ENCODE data around the gene CX3CR1.

CX3CR1 gene

DNA sequence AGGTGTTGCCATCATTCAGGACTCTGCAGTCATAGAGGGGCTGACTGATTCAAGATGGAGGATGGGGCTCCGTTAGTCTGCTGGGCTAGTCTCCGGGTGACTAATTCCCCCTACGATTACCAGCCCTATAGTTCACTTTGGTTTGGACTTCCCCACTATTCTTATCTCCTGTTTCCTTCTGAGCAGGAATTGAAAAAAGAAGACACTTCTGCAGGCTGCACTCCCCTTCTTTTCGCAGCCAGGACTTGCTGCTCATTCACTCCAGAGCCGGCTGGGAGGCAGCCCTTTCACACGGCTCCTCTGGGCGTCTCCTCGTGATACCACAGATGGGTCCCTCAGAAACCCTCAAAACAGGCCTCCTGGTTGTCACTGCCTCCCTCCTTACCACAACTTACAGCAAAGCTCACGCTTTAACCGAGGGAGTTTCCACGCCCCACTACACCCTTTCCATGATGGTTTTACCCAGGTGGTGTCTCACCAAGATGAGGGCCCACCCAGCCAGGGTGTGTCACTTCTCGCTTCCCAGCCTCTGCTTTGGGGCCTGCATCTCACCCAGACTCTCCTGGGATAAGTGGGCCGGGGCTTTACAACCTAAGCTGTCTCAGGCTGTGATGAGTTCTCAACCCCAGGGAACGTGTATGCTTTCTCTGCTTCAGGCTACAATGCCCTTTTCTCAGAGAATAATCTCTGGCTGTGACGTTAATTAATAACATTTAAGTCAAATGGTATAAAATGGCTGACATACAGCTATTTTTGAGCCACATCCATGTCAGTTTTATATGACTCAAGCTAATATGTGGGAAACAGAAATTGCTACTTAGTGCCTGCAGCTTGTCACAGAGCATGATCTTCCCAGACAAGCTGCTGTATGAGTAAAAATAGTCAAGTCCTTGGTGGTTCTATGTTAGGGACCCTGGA, 11.9 kb downstream of the CX3CR1 start:
- Histone ChIP-seq H3K36me3 (ENCODE audit: low read length) (no peaks in the 10 kb centered on the region), H3K27ac (ENCODE audit: low read depth, low read length) (no peak overlapping the region), H3K9me3 (ENCODE audit: insufficient read depth, low read length) (no peaks in the 10 kb centered on the region), H3K4me3 (ENCODE audit: insufficient read depth, low read length, poor library complexity, severe bottlenecking) (no peak overlapping the region), H3K9ac (ENCODE audit: low read length) (no peak overlapping the region), H2AFZ (ENCODE audit: low read depth, low read length, severe bottlenecking) (no peak overlapping the region), H3F3A (ENCODE audit: insufficient read depth) (no peaks in the 10 kb centered on the region), H3K4me2 (ENCODE audit: low read depth, low read length, poor library complexity, severe bottlenecking) (no peak overlapping the region), H3K79me2 (ENCODE audit: insufficient read depth, low read length) (no peaks in the 10 kb centered on the region), H3K9me2 (replicated peaks; ENCODE audit: insufficient read depth, low read length) (no peaks in the 10 kb centered on the region), H3K27me3 (ENCODE audit: low read length) (no peaks in the 10 kb centered on the region), H4K20me1 (ENCODE audit: low read depth, low read length) (no peaks in the 10 kb centered on the region)
- no peak for TF ChIP-seq EZH2phosphoT487 (conservative IDR thresholded peaks at IDR 0.05; ENCODE audit: low read length)
- TF ChIP-seq, protein P1, sequence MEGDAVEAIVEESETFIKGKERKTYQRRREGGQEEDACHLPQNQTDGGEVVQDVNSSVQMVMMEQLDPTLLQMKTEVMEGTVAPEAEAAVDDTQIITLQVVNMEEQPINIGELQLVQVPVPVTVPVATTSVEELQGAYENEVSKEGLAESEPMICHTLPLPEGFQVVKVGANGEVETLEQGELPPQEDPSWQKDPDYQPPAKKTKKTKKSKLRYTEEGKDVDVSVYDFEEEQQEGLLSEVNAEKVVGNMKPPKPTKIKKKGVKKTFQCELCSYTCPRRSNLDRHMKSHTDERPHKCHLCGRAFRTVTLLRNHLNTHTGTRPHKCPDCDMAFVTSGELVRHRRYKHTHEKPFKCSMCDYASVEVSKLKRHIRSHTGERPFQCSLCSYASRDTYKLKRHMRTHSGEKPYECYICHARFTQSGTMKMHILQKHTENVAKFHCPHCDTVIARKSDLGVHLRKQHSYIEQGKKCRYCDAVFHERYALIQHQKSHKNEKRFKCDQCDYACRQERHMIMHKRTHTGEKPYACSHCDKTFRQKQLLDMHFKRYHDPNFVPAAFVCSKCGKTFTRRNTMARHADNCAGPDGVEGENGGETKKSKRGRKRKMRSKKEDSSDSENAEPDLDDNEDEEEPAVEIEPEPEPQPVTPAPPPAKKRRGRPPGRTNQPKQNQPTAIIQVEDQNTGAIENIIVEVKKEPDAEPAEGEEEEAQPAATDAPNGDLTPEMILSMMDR (IDR thresholded peaks at IDR 0.05; ENCODE audit: insufficient read depth, low read length, poor library complexity, severe bottlenecking) = no peak

DNA sequence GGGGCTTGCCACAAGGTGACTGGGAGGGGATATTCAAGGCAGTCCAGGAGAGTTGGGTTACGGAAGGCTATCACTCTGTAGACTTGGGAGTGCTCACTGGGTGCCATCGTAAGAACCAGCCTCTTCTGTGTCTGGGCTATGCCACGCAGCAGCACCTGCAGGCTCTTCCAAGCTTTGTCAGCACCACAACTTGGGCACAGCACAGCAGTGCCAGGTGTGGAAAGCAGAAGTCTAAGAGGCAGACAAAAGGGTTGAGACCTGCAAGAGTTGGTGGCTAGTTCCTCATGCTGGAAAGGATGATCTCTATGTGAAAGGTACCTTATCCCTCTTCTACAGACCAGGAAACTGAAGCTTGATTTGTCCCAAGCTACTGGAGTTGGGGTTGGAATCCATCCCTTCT, 15.8 kb downstream of the CX3CR1 start:
- TF ChIP-seq EZH2phosphoT487 (conservative IDR thresholded peaks at IDR 0.05; ENCODE audit: low read length) = no peak
- TF ChIP-seq, protein P1 (IDR thresholded peaks at IDR 0.05; ENCODE audit: insufficient read depth, low read length, poor library complexity, severe bottlenecking) = no peak
- H3K4me3 ChIP-seq (ENCODE audit: insufficient read depth, low read length, poor library complexity, severe bottlenecking) = no peak overlapping the region
- H3K9me3 ChIP-seq (ENCODE audit: insufficient read depth, low read length) = no peaks in the 10 kb centered on the region
- no peaks in the 10 kb centered on the region for H3K36me3 ChIP-seq (ENCODE audit: low read length)
- H3K27me3 ChIP-seq (ENCODE audit: low read length) = no peaks in the 10 kb centered on the region
- no peak overlapping the region for H2AFZ ChIP-seq (ENCODE audit: low read depth, low read length, severe bottlenecking)
- no peaks in the 10 kb centered on the region for H3F3A ChIP-seq (ENCODE audit: insufficient read depth)
- H4K20me1 ChIP-seq (ENCODE audit: low read depth, low read length) = no peaks in the 10 kb centered on the region
- no peak overlapping the region for H3K27ac ChIP-seq (ENCODE audit: low read depth, low read length)
- no peaks in the 10 kb centered on the region for H3K79me2 ChIP-seq (ENCODE audit: insufficient read depth, low read length)
- H3K9me2 ChIP-seq (replicated peaks; ENCODE audit: insufficient read depth, low read length) = no peaks in the 10 kb centered on the region
- no peak overlapping the region for H3K4me2 ChIP-seq (ENCODE audit: low read depth, low read length, poor library complexity, severe bottlenecking)
- no peak overlapping the region for H3K9ac ChIP-seq (ENCODE audit: low read length)

DNA sequence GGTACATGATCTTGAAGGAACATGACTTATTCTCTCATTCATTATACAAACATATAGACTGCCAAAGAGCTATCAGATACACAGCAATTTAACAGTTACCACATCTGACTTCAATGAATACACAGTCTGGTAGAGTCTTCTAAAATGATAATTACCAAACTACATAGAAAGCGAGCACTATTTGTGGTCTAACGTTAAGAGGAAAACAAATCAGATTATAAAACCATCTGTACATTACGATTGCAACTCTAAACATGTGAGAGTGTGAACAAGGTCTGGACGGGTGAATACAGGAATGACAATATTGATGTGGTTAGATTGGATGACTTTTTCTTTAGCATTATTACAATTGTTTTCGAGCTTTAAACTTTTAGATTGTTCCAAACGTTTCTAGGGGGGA, 16.3 kb downstream of the CX3CR1 start:
- no peaks in the 10 kb centered on the region for H3K79me2 ChIP-seq (ENCODE audit: insufficient read depth, low read length)
- H3K4me2 ChIP-seq (ENCODE audit: low read depth, low read length, poor library complexity, severe bottlenecking) = no peak overlapping the region
- no peaks in the 10 kb centered on the region for H4K20me1 ChIP-seq (ENCODE audit: low read depth, low read length)
- TF ChIP-seq EZH2phosphoT487 (conservative IDR thresholded peaks at IDR 0.05; ENCODE audit: low read length) = no peak
- no peaks in the 10 kb centered on the region for H3K36me3 ChIP-seq (ENCODE audit: low read length)
- no peak overlapping the region for H3K4me3 ChIP-seq (ENCODE audit: insufficient read depth, low read length, poor library complexity, severe bottlenecking)
- no peaks in the 10 kb centered on the region for H3F3A ChIP-seq (ENCODE audit: insufficient read depth)
- H3K9me3 ChIP-seq (ENCODE audit: insufficient read depth, low read length) = no peaks in the 10 kb centered on the region
- no peaks in the 10 kb centered on the region for H3K27me3 ChIP-seq (ENCODE audit: low read length)
- H3K9ac ChIP-seq (ENCODE audit: low read length) = no peak overlapping the region
- no peaks in the 10 kb centered on the region for H3K9me2 ChIP-seq (replicated peaks; ENCODE audit: insufficient read depth, low read length)
- no peak overlapping the region for H2AFZ ChIP-seq (ENCODE audit: low read depth, low read length, severe bottlenecking)
- H3K27ac ChIP-seq (ENCODE audit: low read depth, low read length) = no peak overlapping the region

DNA sequence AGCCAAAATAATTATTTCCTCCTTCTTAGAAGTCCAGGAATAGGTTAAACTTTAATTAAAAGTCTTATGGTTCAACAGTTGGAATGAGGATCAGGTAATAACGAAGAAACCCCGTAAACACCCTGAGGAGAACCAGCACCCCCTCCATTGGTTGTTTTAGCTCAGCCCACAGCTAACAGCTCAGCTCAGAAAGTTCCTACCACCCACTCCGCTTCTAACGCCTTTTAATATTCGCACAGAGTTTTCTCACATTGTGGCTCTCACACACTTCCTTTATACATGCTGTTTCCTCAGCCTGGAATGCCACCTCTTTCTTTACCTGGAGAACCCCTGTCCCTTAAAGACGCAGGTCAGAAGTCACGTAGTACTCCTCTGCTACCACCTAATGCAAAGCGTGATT, 17.0 kb downstream of the CX3CR1 start:
- TF ChIP-seq EZH2phosphoT487 (conservative IDR thresholded peaks at IDR 0.05; ENCODE audit: low read length) = no peak
- TF ChIP-seq, protein P1 (IDR thresholded peaks at IDR 0.05; ENCODE audit: insufficient read depth, low read length, poor library complexity, severe bottlenecking) = no peak
- Histone ChIP-seq H2AFZ (ENCODE audit: low read depth, low read length, severe bottlenecking) (no peak overlapping the region), H3K27ac (ENCODE audit: low read depth, low read length) (no peak overlapping the region), H3K36me3 (ENCODE audit: low read length) (no peaks in the 10 kb centered on the region), H3K9ac (ENCODE audit: low read length) (no peak overlapping the region), H3K4me2 (ENCODE audit: low read depth, low read length, poor library complexity, severe bottlenecking) (no peak overlapping the region), H3F3A (ENCODE audit: insufficient read depth) (no peaks in the 10 kb centered on the region), H3K79me2 (ENCODE audit: insufficient read depth, low read length) (no peaks in the 10 kb centered on the region), H3K9me2 (replicated peaks; ENCODE audit: insufficient read depth, low read length) (no peaks in the 10 kb centered on the region), H3K4me3 (ENCODE audit: insufficient read depth, low read length, poor library complexity, severe bottlenecking) (no peak overlapping the region), H4K20me1 (ENCODE audit: low read depth, low read length) (no peaks in the 10 kb centered on the region), H3K27me3 (ENCODE audit: low read length) (no peaks in the 10 kb centered on the region), H3K9me3 (ENCODE audit: insufficient read depth, low read length) (no peaks in the 10 kb centered on the region)

All from SU-DHL-6 (cell line).